ENCODE results near the gene MSRB3. TPM values are rescaled to one million over a fixed set of nuclear protein-coding genes. Genes with fewer than 3 reads are reported as not detected.

The MSRB3 gene
- total RNA-seq, 1 donor from 2014 or later, result 1.1 TPM

DNA sequence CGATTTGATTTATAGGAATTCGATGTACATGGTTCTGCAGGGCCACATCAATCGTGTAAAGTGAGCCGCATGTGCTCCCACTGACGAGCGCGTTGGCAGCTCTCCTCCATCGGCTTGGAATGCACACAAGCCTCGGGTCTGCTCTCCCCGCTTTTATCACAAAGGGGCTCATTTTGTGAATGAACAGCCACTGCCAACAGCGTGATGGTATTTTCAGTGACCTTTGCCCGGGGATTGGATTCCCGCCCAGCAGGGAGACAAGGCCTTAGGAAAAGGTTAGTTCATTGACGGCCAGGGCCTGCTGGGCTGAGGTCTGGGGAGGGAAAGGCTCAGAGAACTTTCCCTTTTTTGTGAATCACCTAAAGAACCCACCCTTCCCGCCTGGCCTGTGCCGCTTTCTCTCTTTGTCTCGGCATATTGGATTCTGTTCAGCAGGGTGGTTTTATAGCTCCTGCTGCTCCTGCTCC is 232.1 kb downstream of the MSRB3 start:
- Mint-ChIP-seq H3K36me3 (ENCODE audit: insufficient read depth) (no peaks in the 10 kb centered on the region), H3K27ac (peak overlapping the region; percentile 91), H3K9me3 (ENCODE audit: low read depth) (no peaks in the 10 kb centered on the region), H3K4me3 (ENCODE audit: low read depth) (no peak overlapping the region), H3K27me3 (peaks cover 3% of the 10 kb centered on the region), H3K4me1 (ENCODE audit: low read depth) (peaks cover 31% of the 10 kb centered on the region)
- no peak for TF ChIP-seq CTCF (IDR thresholded peaks at IDR 0.05; ENCODE audit: unreplicated experiment)
- DNase-seq (ENCODE audit: low spot score, unreplicated experiment), result peak; percentile 55

DNA sequence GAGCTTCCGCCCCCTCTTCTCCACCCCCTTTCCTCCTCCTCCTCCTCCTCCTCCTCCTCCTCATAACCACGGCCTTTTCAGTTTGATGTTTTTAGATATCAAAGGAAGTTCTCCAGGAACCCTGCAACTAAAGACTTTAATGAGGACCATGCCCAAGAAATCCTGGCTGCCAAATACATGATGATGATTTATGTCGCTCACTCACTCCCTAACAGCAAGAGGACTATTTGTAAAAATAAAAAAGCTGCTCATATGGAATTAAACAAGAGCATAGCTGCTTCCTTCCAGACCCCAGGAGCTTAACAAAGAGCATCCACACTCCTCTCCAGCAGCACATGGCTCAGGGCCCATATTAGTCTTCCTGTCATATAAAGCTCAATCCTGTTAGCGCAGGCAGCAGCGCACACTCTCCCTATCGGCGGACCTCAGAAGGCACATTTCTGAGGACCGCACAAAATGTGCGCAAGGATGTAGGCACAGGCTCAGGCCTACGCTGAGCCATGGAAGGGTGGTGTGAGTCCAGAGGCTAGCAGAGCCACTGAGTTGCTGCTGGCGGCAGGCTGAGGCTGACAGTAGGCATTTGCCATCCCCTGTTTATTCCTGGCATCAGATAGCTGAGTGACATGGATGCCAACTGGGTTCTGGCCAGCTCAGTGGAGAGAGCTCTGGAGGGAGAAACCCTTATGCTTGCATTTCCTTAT is 232.8 kb downstream of the MSRB3 start:
- peaks cover 2% of the 10 kb centered on the region for H3K27me3 Mint-ChIP-seq
- no peak for TF ChIP-seq CTCF (IDR thresholded peaks at IDR 0.05; ENCODE audit: unreplicated experiment)
- H3K4me1 Mint-ChIP-seq (ENCODE audit: low read depth), result peaks cover 31% of the 10 kb centered on the region
- no peaks in the 10 kb centered on the region for H3K9me3 Mint-ChIP-seq (ENCODE audit: low read depth)
- H3K4me3 Mint-ChIP-seq (ENCODE audit: low read depth), result no peak overlapping the region
- H3K36me3 Mint-ChIP-seq (ENCODE audit: insufficient read depth), result no peaks in the 10 kb centered on the region
- H3K27ac Mint-ChIP-seq, result peak overlapping the region; percentile 91
- no peak for DNase-seq (ENCODE audit: low spot score, unreplicated experiment)

DNA sequence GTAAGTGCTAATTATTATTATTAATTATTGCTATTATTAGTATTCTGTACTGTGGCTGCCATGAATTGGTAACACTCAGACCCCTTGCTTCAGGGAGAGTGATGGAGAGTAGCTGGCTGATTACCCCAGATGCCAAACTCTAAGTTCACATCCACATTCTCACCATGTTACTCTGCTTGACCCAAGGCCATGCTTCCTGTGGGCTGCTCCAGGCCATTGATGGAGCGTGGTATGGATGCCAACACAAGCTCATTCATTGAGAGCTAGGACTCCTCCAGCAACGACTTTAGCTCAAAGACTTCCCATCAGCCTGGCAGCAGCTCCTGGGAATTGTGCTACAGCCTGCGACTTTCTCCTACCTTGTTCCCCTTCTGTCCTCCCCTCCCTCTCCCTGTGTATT is 233.4 kb downstream of the MSRB3 start:
- H3K36me3 Mint-ChIP-seq (ENCODE audit: insufficient read depth), result no peaks in the 10 kb centered on the region
- H3K27ac Mint-ChIP-seq, result peak overlapping the region; percentile 80
- no peak for DNase-seq (ENCODE audit: low spot score, unreplicated experiment)
- H3K4me1 Mint-ChIP-seq (ENCODE audit: low read depth), result peaks cover 31% of the 10 kb centered on the region
- TF ChIP-seq CTCF (IDR thresholded peaks at IDR 0.05; ENCODE audit: unreplicated experiment), result no peak
- no peaks in the 10 kb centered on the region for H3K9me3 Mint-ChIP-seq (ENCODE audit: low read depth)
- no peak overlapping the region for H3K4me3 Mint-ChIP-seq (ENCODE audit: low read depth)
- no peaks in the 10 kb centered on the region for H3K27me3 Mint-ChIP-seq

Other genes with a start within 250 kb of the MSRB3 start
- 0.22 and 0.31 TPM in 2 replicates for gene WIF1, start 157.4 kb upstream of the MSRB3 start, total RNA-seq
- gene LEMD3, start 109.1 kb upstream of the MSRB3 start, total RNA-seq, result 38.9 and 40.2 TPM in 2 replicates